HG03378 (cell line): ENCODE measurements around the gene EFTUD2.
"Not testable (repeated sequence)": the region's sequence is repeated elsewhere in the genome, so short reads cannot be mapped to it uniquely, and the experiment has no call there.

Source experiments
- ATAC-seq: cut with Tn5 transposase; IDR thresholded peaks from one replicate; pipeline ENCODE4 v1.9.1; 2021; ENCODE audit warnings: mild to moderate bottlenecking, moderate library complexity; ENCODE audit not compliant: unreplicated experiment

The EFTUD2 gene

GRCh38 chr17:44850612-44851011 lies 48.6 kb downstream of the EFTUD2 start:
- no peak for ATAC-seq

- no peak for ATAC-seq
Measured at GRCh38 chr17:44850025-44850424, 49.2 kb downstream of the EFTUD2 start.

GRCh38 chr17:44848961-44849489 lies 50.2 kb downstream of the EFTUD2 start:
- no peak for ATAC-seq

DNA sequence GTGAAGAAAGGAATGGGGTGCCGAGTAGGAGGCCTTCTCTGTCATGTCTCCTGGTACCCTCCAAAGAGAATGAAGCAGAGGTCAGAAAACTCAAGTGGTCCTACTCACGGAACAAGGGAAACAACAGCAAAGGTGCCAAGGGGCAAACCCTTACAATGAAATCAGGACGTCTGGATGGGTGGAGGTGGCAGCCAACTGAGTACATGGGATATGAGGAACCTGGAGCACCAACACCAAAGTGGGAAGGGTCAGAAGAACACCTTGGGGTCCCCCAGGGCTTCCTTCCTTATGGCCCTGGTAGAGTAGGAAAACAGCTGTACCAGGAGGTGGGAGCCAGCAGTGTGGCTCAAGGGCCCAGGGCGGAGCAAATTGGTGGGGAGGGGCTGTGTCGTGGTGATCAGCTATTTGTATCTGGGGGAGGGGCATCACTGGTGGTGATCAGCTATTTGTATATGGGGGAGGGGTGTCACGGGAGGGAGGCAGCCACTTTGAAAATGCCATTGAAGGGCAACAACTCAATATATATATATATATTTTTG lies 50.9 kb downstream of the EFTUD2 start:
- no peak for ATAC-seq

- ATAC-seq, result no peak
Measured at GRCh38 chr17:44847586-44847985, 51.7 kb downstream of the EFTUD2 start, which contains the start of gene HIGD1B. Gene HIGD1B (plus strand): TSS chr17:44847883. CDS start chr17:44848153, 270 bp downstream.

DNA sequence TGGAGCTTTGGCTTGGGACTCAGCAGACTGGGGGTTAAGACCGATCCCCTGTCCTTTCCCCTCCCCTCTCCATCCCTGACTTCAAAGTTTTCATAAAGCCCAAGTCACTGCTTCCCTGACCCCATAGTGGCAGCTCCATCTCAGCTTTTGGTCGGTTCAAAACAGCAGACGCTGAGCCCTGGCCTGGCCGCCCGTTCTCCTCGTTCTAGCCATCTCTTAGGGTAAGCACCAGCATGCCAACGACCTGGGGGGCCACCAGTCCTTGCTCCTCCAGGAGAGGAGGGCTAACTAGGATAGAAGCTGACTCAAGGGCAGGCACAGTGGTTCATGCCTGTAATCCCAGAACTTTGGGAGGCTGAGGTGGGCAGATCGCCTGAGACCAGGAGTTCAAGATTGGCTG lies 53.0 kb downstream of the EFTUD2 start:
- no peak for ATAC-seq

DNA sequence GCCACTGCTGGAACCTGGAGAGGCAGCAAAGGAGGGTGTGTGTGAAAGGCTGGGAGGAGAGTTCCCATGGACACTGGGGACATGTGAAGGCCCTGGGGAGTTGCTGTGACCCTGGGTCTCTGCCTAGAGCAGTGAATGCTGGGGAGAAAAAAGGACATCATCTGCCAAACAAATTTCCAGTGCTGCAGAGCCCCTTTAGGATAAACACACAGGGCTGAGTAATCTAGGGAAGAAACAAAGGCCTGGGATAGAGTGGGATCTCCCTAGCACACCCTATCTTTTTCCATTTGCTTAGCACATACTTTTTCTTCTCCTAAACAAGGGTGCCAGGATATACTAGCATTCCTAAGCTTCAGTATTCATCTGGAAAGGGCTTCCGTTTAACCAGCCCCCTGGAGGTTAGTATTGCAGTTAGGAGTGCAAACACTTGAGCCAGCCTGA lies 54.8 kb downstream of the EFTUD2 start:
- ATAC-seq, result no peak

GRCh38 chr17:44842748-44843147 lies 56.5 kb downstream of the EFTUD2 start:
- ATAC-seq, result no peak

DNA sequence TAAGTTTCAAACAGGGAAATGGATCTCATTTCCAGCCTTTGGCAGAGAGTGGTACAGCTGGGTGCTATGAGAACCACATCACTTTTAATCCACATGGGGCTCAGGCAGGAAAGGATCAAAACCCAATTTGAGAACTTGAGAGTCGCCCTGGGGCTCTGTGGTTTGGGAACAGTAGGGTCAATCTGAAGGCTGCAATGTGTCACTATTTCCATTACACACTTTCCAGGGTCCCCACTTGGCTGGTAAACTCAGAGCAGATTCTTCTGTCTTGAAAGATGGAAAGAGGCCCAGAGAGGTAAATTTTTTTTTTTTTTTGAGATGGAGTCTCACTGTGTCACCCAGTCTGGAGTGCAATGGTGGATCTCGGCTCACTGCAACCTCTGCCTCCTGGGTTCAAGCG lies 58.3 kb downstream of the EFTUD2 start:
- no peak for ATAC-seq

GRCh38 chr17:44840274-44840673 lies 59.0 kb downstream of the EFTUD2 start:
- ATAC-seq, result no peak

DNA sequence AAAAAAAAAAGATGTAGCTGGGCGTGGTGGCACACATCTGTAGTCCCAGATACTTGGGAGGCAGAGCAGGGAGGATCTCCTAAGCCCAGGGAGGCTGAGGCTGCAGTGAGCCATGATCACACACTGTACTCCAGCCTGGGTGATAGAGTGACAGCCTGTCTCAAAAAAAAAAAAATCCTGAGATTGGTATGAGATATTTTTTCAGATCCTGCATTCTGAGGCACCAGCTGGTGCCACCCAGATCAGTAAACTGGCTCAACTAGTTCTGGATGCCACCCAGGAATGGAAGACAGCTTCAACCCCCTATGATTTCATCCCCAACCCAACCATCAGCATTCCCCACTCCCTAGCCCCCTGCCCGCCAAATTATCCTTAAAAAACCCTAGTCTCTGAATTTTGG lies 62.0 kb downstream of the EFTUD2 start:
- ATAC-seq, result no peak

- no peak for ATAC-seq
Measured at GRCh38 chr17:44832805-44833204, 66.4 kb downstream of the EFTUD2 start.

DNA sequence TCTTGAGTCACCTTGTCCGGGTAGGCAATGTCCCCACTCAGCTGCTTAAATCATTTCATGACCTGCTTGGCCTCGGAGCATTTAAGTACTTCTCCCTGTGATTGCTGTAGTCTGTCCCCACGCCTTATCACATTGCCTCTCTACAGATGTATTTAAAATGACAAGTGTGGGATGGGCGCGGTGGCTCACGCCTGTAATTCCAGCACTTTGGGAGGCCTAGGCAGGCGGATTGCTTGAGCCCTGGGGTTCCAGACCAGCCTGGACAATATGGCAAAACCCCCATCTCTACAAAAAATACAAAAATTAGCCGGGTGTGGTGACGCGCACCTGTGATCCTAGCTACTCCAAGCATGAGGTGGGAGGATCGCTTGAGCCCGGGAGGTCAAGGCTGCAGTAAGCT lies 67.9 kb downstream of the EFTUD2 start:
- ATAC-seq, result no peak

- ATAC-seq, result no peak
Measured at GRCh38 chr17:44830359-44831288, 68.6 kb downstream of the EFTUD2 start.

DNA sequence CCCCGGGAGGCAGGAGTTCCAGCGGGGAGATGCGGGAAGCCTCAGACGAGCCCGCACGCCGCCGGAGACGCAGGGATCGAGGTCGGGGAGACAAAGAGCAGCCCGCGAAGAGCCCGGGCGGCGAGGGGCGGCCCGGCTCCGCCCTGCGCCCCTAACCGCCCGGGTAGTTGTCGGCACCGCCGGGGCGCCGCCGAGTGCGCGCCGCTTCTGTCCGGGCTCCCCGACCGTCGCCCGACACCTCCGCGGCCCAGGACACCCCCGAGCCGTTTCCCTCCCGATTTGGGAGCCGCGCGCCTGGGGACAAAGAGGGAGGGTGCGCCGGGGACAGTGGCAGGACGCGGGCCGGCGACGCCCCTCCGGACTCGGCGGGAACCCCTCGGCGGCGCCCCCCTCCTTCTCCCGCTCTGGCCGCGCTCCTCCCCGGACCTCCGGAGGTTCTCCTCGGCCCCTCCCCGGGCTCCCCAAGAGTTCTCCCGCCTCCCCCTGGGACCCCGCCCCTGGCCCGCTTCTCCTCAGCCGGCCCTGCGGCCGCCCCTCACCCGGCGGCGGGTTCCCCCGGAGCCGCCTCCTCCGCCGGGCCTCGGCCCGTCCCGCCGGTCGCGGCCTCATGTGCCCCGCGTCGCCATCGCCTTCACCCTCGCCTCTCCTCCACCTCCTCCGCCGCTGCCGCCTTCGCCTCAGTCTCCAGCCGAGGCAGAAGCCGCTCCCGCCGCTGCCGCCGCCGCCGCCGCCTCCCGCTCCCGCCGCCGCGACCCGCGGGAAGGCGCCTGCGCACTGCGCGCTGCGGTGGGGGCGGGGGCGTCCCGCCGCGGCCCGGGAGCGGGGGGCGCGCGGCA lies 69.5 kb downstream of the EFTUD2 start, which contains the start of gene GJC1:
GJC1 (minus strand) TSS at position 765 of the 836 bp plus-strand sequence. CDS start 24,470 bp downstream, outside the sequence.
- no peak for ATAC-seq

GRCh38 chr17:44828919-44829522 lies 70.2 kb downstream of the EFTUD2 start:
- ATAC-seq, result no peak

DNA sequence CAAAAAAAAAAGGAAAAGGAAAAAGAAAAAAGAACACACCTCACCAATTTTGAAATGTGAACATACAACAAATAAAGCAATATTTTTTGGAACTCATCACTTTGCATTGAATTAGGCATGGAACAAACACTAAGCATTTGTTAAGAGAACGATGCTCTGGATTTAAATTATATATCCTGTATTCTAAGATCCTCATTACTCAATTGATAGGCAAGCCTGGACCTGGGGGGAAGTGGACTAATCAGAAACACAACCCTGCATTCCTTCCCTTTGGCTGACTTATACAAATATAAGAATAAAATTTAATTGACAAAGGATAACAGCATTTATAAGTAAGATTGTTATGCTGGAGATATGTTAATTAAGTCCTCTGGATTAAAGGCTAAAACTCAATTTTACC lies 71.4 kb downstream of the EFTUD2 start:
- no peak for ATAC-seq

DNA sequence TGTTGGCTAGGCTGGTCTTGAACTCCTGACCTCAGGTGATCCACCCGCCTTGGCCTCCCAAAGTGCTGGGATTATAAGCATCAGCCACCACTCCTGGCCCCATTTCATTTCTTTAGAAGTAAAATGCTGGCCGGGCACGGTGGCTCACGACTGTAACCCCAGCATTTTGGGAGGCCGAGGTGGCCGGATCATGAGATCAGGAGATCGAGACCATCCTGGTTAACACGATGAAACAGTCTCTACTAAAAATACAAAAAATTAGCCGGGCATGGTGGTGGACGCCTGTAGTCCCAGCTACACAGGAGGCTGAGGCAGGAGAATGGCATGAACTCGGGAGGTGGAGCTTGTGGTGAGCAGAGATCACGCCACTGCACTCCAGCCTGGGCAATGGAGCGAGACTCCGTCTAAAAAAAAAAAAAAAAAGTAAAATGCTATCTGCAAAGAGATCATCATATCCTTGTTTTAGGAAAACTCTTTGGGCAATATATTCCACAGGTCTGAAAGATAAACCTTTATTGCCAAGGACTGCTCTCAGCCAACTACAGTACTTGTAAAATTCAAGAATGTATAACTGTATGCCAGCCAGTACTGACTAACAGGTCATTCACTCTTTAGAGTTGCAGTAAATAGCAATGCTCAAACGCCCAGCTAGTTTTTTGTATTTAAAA lies 73.0 kb downstream of the EFTUD2 start:
- ATAC-seq, result no peak

GRCh38 chr17:44825236-44825635 lies 74.0 kb downstream of the EFTUD2 start:
- not testable (repeated sequence) for ATAC-seq

- no peak for ATAC-seq
Measured at GRCh38 chr17:44820631-44821212, 78.5 kb downstream of the EFTUD2 start.
